Neural cell (in vitro differentiated cells): ENCODE measurements around the gene APOC4. TPM values are rescaled to one million over a fixed set of nuclear protein-coding genes. Genes with fewer than 3 reads are reported as not detected.

Experiments
- H2AFZ ChIP-seq: fragments of 200-600, 300-800 bp; sonication (generic), shearing (Covaris generic); 2 replicates; pipeline ENCODE4 v1.6.0; 2014; ENCODE audit warnings: low read depth, mild to moderate bottlenecking, antibody characterized with exemption, low read length, moderate library complexity
- H3F3A ChIP-seq: fragments of 200-600 bp; shearing (Covaris generic); 2 replicates; pipeline ENCODE4 v1.6.1; 2016; ENCODE audit warnings: mild to moderate bottlenecking, moderate library complexity, mixed read lengths, antibody characterized with exemption, low read length; ENCODE audit not compliant: insufficient read depth, poor library complexity, severe bottlenecking
- H3K27ac ChIP-seq: fragments of 200-600, 300-800 bp; sonication (generic), shearing (Covaris generic); 2 replicates; pipeline ENCODE4 v1.5.1; 2014; ENCODE audit warnings: mild to moderate bottlenecking, low read length, moderate library complexity
- H3K27me3 ChIP-seq: fragments of 300-800, 200-600 bp; sonication (generic), shearing (Covaris generic); 2 replicates; pipeline ENCODE4 v1.6.0; 2014; ENCODE audit warnings: mild to moderate bottlenecking, low read depth, low read length, moderate library complexity; ENCODE audit not compliant: insufficient read depth
- H3K36me3 ChIP-seq: fragments of 300-800, 200-600 bp; sonication (generic), shearing (Covaris generic); 2 replicates; pipeline ENCODE4 v1.5.1; 2014; ENCODE audit warnings: mild to moderate bottlenecking, antibody characterized with exemption, low read length, moderate library complexity; ENCODE audit not compliant: insufficient read depth
- H3K4me2 ChIP-seq: fragments of 300-800, 200-600 bp; sonication (generic), shearing (Covaris generic); 2 replicates; pipeline ENCODE4 v1.6.0; 2014; ENCODE audit warnings: mild to moderate bottlenecking, low read length
- H3K4me3 ChIP-seq: fragments of 300-800, 200-600 bp; sonication (generic), shearing (Covaris generic); 2 replicates; pipeline ENCODE4 v1.5.1; 2014; ENCODE audit warnings: mild to moderate bottlenecking, low read length, moderate library complexity
- H3K79me2 ChIP-seq: fragments of 200-600 bp; shearing (Covaris generic); replicated peaks from 2 replicates; pipeline ENCODE4 v1.6.0; 2014; ENCODE audit warnings: mild to moderate bottlenecking, low read length, moderate library complexity; ENCODE audit not compliant: insufficient read depth
- H3K9ac ChIP-seq: fragments of 300-800, 200-600 bp; sonication (generic), shearing (Covaris generic); 2 replicates; pipeline ENCODE4 v1.6.1; 2016; ENCODE audit warnings: mild to moderate bottlenecking, low read length, mixed read lengths
- H3K9me2 ChIP-seq: fragments of 200-600 bp; shearing (Covaris generic); 2 replicates; pipeline ENCODE4 v1.6.1; 2016; ENCODE audit warnings: mild to moderate bottlenecking, low read length, mixed read lengths; ENCODE audit not compliant: insufficient read depth
- H3K9me3 ChIP-seq: fragments of 200-600, 300-800 bp; sonication (generic), shearing (Covaris generic); 2 replicates; pipeline ENCODE4 v1.6.1; 2016; ENCODE audit warnings: mild to moderate bottlenecking, mixed run types, low read length, moderate library complexity, mixed read lengths
- H4K20me1 ChIP-seq: fragments of 200-600 bp; shearing (Covaris generic); 2 replicates; pipeline ENCODE4 v1.6.1; 2016; ENCODE audit warnings: mild to moderate bottlenecking, mixed run types; ENCODE audit not compliant: insufficient read depth
- EP300 ChIP-seq: fragments of 450-650 bp; conservative IDR thresholded peaks from 2 replicates; pipeline ENCODE4 v1.6.1; 2014; ENCODE audit warnings: antibody characterized with exemption, mild to moderate bottlenecking, moderate library complexity; ENCODE audit not compliant: poor library complexity, severe bottlenecking
- EZH2 ChIP-seq: fragments of 200-600, 300-800 bp; shearing (Covaris generic), sonication (generic); IDR thresholded peaks from 2 replicates; pipeline ENCODE4 v1.6.1; 2014; ENCODE audit warnings: antibody characterized with exemption, low read length, borderline replicate concordance, mild to moderate bottlenecking; ENCODE audit not compliant: insufficient read depth, poor library complexity, severe bottlenecking
- MXI1 ChIP-seq: fragments of 450-650 bp; conservative IDR thresholded peaks from 2 replicates; pipeline ENCODE4 v1.6.1; 2014; ENCODE audit warnings: antibody characterized with exemption, mild to moderate bottlenecking; ENCODE audit not compliant: poor library complexity, severe bottlenecking
- POLR2AphosphoS5 ChIP-seq: IDR thresholded peaks from 2 replicates; pipeline ENCODE4 v1.6.1; 2012
- RAD21 ChIP-seq: fragments of 450-650 bp; conservative IDR thresholded peaks from 2 replicates; pipeline ENCODE4 v1.6.1; 2014; ENCODE audit warnings: antibody characterized with exemption, mild to moderate bottlenecking, moderate library complexity
- REST ChIP-seq: IDR thresholded peaks from 2 replicates; pipeline ENCODE4 v1.6.1; 2012; ENCODE audit warnings: borderline replicate concordance
- SMC3 ChIP-seq: fragments of 450-650 bp; conservative IDR thresholded peaks from 2 replicates; pipeline ENCODE4 v1.6.1; 2014; ENCODE audit warnings: antibody characterized with exemption, mild to moderate bottlenecking, moderate library complexity; ENCODE audit not compliant: poor library complexity
- TAF1 ChIP-seq: IDR thresholded peaks from 2 replicates; pipeline ENCODE4 v1.6.1; 2012; ENCODE audit warnings: low read depth
- polyA plus RNA-seq: library from polyadenylated mRNA; depleted of rRNA; stranded (reverse); fragments of >200 nt; gene quantifications from 2 replicates; pipeline ENCODE4 v1.2.3, GENCODE V29; 2014
- TF ChIP-seq, protein P1 (sequence below): fragments of 450-650 bp; IDR thresholded peaks from 2 replicates; pipeline ENCODE4 v1.5.1; 2014; ENCODE audit warnings: antibody characterized with exemption, mild to moderate bottlenecking, moderate library complexity; ENCODE audit not compliant: poor library complexity, severe bottlenecking

APOC4 gene
- polyA plus RNA-seq, 1 donor from 2014 or later, result not detected

GRCh38 chr19:44897835-44898234 is 44.2 kb upstream of the APOC4 start:
- H3K9me2 ChIP-seq, result no peaks in the 10 kb centered on the region
- no peaks in the 10 kb centered on the region for H4K20me1 ChIP-seq
- H2AFZ ChIP-seq, result no peak overlapping the region
- H3K9ac ChIP-seq, result no peak overlapping the region
- no peak overlapping the region for H3K4me3 ChIP-seq
- no peaks in the 10 kb centered on the region for H3K27me3 ChIP-seq
- H3K27ac ChIP-seq, result no peak overlapping the region
- H3K36me3 ChIP-seq, result no peaks in the 10 kb centered on the region
- no peak overlapping the region for H3K4me2 ChIP-seq
- H3K9me3 ChIP-seq, result no peaks in the 10 kb centered on the region
- TF ChIP-seq SMC3, result no peak
- no peaks in the 10 kb centered on the region for H3K79me2 ChIP-seq
- no peaks in the 10 kb centered on the region for H3F3A ChIP-seq

DNA sequence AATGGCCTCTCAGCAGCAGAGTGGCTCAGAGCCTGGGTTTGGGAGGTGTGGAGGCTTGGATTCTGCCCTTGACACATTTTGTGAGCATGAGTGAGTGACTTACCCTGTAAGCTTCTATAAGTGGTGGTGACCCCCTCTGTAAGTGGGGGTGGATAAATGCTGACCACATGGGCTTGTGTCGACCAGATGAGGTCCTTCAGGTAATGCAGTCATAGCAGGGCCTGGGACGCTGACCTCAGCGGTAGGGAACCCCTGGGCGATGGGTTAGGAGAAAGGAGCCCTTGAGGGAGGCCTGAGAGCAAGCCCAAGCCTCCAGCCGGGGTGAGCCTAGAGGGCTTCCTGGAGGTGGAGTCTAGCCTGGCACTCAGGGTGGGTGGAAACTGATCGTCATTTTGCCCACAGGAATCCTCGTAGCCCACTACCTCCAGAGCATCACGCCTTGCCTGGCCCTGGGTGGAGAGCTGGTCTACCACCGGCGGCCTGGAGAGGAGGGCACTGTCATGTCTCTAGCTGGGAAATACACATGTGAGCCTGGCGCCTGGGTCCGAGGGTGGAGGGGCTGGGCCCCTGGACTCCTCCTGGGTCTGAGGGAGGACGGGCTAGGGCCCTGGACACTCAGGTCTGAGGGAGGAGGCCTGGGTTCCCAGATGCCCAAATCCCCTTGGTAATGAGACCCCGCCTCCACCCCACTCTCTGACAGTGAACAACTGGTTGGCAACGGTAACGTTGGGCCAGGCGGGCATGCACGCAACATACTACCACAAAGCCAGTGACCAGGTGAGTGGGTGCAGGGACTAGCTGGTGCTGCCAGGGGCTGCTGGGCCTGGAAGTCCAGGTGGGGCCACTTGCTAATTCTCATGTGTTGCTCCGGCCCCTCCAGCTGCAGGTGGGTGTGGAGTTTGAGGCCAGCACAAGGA is 41.5 kb upstream of the APOC4 start:
- Histone ChIP-seq H2AFZ (no peak overlapping the region), H3K9me3 (no peaks in the 10 kb centered on the region), H3K36me3 (no peaks in the 10 kb centered on the region), H3K4me3 (no peak overlapping the region), H3K9me2 (no peaks in the 10 kb centered on the region), H3K27ac (no peak overlapping the region), H3K79me2 (no peaks in the 10 kb centered on the region), H3F3A (no peaks in the 10 kb centered on the region), H3K9ac (no peak overlapping the region), H3K27me3 (no peaks in the 10 kb centered on the region), H4K20me1 (no peaks in the 10 kb centered on the region), H3K4me2 (no peak overlapping the region)
- TF ChIP-seq POLR2AphosphoS5 (no peak), REST (no peak), SMC3 (no peak), EP300 (no peak), EZH2 (no peak), TAF1 (no peak), MXI1 (no peak), RAD21 (no peak)
- TF ChIP-seq, protein P1, sequence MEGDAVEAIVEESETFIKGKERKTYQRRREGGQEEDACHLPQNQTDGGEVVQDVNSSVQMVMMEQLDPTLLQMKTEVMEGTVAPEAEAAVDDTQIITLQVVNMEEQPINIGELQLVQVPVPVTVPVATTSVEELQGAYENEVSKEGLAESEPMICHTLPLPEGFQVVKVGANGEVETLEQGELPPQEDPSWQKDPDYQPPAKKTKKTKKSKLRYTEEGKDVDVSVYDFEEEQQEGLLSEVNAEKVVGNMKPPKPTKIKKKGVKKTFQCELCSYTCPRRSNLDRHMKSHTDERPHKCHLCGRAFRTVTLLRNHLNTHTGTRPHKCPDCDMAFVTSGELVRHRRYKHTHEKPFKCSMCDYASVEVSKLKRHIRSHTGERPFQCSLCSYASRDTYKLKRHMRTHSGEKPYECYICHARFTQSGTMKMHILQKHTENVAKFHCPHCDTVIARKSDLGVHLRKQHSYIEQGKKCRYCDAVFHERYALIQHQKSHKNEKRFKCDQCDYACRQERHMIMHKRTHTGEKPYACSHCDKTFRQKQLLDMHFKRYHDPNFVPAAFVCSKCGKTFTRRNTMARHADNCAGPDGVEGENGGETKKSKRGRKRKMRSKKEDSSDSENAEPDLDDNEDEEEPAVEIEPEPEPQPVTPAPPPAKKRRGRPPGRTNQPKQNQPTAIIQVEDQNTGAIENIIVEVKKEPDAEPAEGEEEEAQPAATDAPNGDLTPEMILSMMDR, result no peak
